GM12874 (cell line): Measurements from ENCODE around the gene NUTF2.

Source experiments
- TF ChIP-seq, protein P1 (sequence below): IDR thresholded peaks from 2 replicates; pipeline ENCODE4 v1.5.1; 2011; ENCODE audit warnings: low read depth, mild to moderate bottlenecking, control low read depth, low read length, moderate library complexity; ENCODE audit not compliant: insufficient read depth

Gene NUTF2

DNA sequence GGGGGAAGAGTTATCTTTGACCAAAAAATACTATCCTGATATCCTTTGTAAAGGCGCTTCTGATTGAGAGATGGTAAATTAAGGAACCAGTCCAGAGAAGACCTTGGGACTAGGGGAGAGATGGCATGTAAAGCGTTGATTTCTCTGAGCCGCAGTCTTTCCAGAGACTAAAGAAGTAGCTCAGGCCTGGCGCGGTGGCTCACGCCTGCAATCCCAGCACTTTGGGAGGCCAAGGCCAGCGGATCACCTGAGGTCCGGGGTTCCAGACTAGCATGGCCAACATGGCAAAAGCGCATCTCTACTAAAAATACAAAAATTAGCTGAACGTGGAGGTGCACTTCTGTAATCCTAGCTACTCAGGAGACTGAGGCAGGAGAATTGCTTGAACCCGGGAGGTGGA lies 1.4 kb downstream of the NUTF2 start:
- TF ChIP-seq, protein P1, sequence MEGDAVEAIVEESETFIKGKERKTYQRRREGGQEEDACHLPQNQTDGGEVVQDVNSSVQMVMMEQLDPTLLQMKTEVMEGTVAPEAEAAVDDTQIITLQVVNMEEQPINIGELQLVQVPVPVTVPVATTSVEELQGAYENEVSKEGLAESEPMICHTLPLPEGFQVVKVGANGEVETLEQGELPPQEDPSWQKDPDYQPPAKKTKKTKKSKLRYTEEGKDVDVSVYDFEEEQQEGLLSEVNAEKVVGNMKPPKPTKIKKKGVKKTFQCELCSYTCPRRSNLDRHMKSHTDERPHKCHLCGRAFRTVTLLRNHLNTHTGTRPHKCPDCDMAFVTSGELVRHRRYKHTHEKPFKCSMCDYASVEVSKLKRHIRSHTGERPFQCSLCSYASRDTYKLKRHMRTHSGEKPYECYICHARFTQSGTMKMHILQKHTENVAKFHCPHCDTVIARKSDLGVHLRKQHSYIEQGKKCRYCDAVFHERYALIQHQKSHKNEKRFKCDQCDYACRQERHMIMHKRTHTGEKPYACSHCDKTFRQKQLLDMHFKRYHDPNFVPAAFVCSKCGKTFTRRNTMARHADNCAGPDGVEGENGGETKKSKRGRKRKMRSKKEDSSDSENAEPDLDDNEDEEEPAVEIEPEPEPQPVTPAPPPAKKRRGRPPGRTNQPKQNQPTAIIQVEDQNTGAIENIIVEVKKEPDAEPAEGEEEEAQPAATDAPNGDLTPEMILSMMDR: no peak

DNA sequence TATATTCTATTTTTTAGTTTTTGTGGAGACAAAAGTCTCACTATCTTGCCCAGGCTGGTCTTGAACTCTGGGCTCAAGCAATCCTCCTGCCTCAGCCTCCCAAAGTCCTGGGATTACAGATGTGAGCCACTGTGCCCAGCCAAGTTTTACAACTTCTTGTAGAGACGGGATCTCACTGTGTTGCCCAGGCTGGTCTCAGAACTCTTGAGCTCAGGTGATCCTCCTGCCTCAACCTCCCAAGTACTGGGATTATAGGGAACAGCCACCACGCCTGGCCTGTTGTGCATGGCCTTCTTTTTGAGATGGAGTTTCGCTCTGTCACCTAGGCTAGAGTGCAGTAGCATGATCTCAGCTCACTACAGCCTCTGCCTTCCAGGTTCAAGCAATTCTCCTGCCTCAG lies 6.9 kb downstream of the NUTF2 start:
- TF ChIP-seq, protein P1: no peak

DNA sequence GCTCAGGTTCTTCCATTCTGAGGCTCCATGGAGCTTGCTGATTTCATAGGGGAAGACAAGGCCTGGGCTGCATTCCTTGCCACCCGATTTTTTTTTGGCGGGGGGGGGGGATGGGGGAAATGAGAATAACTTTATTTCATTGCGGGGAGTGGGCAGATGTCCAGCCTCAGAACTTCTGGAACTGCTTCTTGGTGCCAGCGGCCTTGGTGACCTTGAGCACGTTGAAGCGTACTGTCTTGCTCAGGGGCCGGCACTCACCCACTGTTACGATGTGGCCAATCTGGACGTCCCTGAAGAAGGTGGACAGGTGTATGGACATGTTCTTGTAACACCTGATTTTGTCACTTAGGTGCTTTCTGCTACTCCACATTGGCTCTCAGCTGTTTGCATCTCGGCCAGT lies 9.1 kb downstream of the NUTF2 start:
- TF ChIP-seq, protein P1: no peak

DNA sequence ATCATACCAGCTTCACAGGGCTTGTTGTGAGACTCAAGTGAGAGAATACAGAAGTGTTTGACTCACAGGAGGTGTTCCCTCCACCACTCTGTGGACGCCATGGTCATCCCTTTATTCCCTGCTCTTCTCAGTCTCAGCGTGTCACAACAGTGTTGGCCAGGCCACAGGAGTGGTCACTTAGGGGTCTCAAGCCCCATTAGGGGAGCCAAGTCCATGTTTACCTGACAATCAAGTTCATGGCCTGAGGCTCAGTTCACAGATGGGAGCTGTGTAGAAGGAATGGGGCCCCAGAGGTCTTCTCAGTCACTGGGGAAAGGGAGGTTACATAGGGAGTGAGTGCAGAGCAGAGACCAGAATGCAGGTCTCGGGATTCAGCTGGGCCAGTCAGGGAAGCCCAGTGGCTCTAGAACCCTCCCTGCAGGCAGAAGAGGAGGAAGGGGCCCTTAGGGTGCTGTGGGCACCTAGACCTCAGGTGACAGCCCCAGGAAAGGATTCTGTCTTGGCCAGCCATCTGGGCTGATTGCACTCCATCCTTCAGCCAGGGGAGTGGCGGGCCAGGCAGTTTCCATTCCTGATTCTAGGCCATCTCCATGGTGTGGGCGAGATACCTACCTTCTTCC lies 10.3 kb downstream of the NUTF2 start:
- TF ChIP-seq, protein P1: no peak

DNA sequence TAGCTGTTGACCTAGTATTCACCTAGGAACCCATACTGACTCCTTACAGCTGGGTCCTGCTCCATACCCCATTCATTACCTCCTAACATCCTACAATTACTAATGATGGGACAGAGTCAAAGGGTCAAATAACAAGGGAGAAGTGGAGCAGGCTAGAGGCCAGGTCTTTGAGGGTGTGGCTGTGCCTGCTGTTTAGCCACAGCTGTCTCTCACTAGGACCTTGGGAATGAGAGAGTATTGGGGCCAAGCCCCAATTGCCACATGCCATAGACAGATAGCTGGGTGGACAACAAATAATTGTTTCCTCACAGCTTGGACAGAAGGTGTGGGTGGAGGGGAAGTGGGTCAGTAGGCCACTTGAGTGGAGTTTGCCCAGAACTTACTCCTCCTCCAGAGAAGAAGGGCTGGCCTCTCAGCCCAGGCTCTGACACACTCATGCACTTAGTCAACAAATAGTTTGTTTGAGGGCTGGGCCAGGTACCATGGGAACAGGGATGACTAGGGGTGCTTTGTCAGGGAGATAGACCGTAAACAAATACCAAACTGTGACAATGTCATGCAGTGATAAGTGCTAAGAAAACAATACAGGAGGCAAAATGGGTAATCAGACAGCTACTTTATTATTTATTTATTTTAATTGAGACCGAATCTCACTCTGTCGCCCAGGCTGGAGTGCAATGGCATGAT lies 11.0 kb downstream of the NUTF2 start:
- TF ChIP-seq, protein P1: no peak

DNA sequence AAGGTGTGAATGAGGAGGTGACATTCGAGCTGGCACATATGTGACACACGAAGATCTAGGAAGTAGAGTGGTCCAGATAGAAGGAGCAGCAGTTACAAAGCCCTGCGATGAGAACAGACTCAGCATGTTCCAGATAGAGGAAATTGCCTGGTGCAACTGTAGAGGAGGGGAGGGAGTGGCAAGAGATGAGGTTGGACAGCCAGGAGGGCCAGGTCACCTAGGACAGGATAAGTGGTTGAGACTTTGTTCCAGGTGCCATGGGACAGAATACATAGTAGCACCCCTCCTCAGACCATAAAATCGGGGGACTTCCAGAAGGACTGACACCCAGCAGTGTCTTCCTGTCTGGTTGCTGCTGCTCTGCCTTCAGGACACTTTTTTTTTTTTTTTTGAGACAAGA lies 11.8 kb downstream of the NUTF2 start:
- TF ChIP-seq, protein P1: no peak

DNA sequence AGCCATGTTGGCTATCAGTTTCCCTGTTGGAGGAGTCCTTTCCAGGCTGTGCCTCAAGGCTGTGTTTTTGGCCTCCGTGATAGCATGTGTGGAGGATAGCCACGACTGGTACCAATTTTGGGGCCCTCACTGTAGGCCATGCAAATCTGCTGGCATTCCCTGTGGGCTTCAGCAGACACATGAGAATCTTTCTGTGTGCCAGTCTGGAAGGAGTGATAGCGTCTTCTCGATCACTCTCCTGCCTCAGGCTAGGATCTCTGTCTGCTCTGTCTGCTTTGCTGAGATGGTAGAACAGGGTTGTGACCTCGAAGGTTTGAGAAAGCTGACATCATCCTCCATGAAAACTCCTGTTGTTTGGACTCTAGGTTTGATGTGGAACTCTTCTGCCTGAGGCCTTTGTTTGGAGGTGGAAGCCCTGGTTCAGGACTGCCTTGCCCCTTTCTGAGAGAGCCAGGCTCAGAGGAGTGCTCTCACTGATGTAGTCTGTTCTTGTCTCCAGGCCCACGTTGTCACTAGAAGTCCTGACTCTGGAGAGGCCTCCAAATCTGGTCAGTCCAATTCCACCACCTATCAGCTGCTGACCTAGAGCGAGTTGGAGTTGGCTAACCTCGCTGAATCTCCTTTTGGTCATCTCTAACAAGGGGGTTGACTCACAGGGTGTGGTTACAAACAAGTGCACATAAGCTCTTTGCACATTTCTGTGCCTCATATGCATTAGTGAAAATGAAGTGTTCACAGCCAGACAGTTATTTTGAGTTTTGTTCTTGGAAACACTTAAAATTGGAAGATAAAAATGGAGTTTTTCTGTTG lies 14.1 kb downstream of the NUTF2 start:
- TF ChIP-seq, protein P1: no peak
